Hepatocyte (in vitro differentiated cells): ENCODE results near the gene MZF1.

Experiments
- EZH2 ChIP-seq: fragments of 200-600 bp; sonication (generic); IDR thresholded peaks from 2 replicates; pipeline ENCODE4 v1.6.1; 2016; ENCODE audit warnings: antibody characterized with exemption, mild to moderate bottlenecking, borderline replicate concordance
- TF ChIP-seq, protein P1 (sequence below): fragments of 200-600 bp; sonication (generic); IDR thresholded peaks from 2 replicates; pipeline ENCODE4 v1.5.1; 2016; ENCODE audit warnings: antibody characterized with exemption, mild to moderate bottlenecking; ENCODE audit not compliant: poor library complexity

DNA sequence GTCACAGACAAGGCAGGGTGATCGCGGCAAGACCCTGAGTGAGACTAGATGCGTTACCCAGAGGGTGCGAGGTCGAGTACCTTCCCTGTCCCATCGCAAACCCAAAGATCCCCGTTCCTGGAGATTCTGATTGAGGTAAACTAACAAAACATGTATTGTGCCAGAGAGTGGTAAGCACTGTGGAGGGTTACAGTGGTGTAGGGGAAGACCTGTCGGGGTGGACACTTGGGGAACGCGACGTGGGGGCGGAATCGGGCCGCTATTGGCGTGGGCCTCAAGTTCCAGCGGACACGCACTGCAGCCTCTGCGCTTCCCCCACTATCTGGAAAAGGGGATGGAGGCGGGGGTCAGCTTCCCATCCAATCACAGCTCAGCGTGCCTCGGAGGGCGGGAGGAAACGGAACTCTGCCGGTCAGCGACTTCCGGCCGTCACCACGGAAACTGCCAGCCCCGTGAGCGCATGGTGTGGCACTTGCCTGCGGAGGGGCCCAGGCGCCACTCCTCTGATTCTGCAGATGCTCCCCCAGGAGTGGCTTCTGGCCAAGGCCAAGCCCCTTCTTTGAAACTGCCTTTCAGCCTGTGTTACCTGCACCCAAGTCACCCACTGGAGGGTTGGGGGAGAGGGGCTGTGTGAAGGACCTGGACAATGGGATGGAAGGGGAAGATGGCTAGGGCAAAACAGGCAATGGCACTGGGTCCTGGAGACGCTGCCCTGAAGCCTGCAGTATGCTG lies 13.7 kb downstream of the MZF1 start:
- TF ChIP-seq, protein P1, sequence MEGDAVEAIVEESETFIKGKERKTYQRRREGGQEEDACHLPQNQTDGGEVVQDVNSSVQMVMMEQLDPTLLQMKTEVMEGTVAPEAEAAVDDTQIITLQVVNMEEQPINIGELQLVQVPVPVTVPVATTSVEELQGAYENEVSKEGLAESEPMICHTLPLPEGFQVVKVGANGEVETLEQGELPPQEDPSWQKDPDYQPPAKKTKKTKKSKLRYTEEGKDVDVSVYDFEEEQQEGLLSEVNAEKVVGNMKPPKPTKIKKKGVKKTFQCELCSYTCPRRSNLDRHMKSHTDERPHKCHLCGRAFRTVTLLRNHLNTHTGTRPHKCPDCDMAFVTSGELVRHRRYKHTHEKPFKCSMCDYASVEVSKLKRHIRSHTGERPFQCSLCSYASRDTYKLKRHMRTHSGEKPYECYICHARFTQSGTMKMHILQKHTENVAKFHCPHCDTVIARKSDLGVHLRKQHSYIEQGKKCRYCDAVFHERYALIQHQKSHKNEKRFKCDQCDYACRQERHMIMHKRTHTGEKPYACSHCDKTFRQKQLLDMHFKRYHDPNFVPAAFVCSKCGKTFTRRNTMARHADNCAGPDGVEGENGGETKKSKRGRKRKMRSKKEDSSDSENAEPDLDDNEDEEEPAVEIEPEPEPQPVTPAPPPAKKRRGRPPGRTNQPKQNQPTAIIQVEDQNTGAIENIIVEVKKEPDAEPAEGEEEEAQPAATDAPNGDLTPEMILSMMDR = no peak
- TF ChIP-seq EZH2 = no peak
